Hematopoietic multipotent progenitor cell (in vitro differentiated cells): ENCODE measurements around the gene IL17REL. TPM values are rescaled to one million over a fixed set of nuclear protein-coding genes. Genes with fewer than 3 reads are reported as not detected.

Source experiments
- DNase-seq, 3 donors: peaks; one replicate each; pipeline ENCODE4 v3.0.0-alpha.2; 2011 to 2015; ENCODE audit warnings: low read depth in 2 of 3, low spot score in 2 of 3
- total RNA-seq: library from RNA; depleted of rRNA; stranded (reverse); fragments of >200 nt; gene quantifications from one replicate; pipeline ENCODE4 v1.2.3, GENCODE V29; 2012

Gene IL17REL
- under 0.01 TPM for total RNA-seq

DNA sequence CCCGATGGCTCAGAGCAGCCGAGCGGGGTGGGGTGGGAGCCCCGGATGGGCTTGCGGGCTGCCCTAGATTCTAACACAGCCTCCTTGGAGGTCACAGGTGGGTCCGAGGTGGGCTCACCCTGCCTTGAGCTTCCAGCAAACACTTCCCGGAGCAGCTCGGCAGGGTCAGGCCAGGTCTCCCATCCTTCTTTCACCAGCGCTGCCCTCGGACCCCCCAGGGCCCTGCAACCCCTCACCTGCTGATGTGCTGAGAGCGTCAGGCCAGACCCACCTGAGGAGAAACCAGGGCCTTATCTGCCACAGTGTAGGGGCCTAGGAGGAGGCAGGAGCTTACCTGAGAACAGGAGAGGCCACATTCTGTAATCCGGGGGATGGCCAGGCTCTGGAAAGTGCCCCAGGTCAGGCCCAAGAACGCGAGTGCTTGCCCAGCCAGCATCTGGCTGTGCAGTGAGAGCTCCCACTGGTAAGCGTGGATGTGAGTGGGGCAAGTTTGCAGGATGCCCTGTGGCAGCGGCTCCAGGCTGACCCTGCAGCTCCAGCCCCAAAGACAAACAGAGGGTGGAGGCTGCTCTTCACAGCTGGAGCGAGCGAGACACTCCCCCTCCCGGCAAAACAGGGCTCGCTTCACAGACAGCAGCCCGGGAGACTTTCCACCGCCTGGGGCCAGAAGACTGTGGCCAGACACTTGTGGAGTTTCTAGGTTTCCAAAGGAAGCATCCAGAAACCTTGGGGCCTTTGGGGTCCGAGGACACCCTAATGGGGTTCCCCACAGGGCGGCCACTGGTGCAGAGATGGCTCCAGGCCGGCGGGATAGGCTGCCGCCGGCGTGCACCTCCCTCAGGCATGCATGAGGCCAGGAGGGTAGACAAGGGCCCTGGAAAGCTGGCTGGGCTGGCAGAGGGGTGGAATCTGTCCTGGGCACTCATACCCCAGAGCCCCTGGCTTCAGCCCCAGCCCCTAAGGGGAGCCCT, at the start of gene IL17REL:
Gene IL17REL, minus strand, starts transcription at position 555 of the 971 bp plus-strand sequence. Its CDS starts 119 bp downstream, at position 436.
- DNase-seq, result no peak

DNA sequence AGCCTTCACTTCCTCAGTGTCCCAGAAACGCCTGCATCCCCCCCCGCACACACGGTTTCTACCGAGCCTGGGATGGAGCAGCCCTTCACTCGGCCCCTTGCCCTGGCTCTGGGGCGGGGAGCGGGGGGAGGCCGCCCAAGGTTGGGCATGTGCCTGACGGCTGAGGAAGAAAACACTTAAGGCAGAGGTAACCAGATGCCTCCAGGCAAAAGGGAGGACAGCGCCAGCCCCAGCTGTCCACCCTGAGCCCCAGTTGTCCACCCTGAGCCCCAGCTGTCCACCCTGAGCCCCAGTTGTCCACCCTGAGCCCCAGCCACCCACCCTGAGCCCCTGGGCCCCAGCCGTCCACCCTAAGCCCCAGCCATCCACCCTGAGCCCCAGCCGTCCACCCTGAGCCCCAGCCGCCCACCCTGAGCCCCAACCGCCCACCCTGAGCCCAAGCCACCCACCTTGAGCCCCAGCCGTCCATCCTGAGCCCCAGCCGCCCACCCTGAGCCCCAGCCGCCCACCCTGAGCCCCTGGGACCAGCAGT, 49.3 kb upstream of the IL17REL start:
- DNase-seq, result peak in 2 of 3 donors; percentile 37 to 80

DNA sequence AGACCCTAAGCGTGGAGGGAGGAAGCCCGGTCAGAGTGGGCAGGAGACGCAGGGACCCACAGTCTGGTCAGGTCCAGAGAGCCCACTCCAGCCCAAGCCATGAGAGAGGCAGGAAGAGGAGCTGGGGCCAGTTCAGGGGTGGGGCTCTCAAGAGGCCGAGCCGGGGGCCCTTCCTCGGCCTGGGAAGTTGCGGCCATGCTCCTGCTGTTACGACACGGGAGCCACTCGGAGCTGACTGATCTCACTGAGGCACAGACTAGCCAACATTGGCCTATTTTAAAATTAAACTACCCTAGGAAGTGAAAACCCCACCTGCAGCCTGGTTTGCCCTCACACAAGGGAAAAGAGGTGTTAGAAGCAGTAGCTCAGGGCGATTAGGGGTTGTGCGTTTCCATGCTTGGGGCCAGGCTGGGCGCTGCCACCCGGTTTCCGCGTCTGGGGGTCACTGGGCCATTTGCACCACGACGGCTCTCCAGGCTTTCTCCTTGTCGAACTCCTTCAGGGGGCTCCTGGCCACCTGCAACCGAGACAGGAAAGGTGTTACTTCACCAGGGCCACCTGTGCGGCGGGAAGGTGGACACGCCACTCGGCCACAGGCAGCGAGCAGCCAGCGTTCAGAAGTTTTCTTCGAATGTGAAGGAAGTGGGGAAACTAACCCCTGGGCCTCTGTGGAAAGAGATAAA, 48.7 kb upstream of the IL17REL start:
- DNase-seq, result no peak

DNA sequence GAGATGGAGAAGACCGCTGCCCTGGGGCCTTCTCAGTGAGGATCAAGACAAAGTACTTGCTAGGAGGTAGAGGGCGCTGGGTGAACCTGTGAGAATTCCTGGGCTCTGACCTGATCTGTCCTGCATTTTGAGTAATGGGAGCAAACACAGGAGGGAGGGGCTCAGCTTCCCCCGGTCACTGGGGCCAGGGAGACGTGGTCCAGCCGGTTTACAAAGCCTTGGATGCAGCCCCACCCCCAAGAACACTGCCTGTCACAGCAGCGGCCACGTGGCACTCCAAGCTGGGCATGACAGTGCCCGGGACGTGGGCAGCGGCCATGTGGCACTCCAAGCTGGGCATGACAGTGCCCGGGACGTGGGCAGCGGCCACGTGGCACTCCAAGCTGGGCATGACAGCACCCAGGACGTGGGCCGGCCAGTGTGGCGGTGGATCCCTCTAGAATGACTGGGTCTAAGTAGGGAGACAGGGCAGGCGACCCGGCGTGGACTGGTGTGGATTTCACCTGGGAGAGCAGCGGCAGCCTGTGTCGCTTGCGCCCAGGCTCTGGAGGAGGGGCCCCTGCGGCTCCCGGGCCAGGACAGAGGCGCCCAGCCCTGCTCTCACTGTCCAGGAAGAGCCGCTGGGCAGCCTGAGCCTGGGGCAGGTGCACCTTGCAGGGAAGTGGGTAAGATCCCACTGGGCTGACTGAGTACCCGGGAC, 48.0 kb upstream of the IL17REL start:
- DNase-seq, result no peak

DNA sequence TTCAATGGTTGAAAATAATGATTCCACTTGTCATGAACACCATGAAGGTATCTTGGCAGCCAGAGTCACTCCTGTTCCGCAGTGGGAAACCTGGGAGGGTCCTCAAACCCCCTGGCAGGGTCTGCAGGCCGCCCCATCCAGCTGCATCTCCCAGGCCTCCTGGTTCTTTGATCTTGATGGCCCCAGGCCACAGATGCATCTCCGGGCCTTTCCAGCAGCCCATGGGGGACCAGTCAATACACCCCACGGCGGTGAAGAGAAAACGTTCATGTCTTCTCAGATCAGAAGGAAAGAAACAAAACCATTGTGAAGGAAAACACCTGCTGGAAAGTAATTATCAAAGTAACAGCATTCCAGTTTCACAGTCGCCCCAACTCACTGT, 47.3 kb upstream of the IL17REL start:
- DNase-seq, result no peak

DNA sequence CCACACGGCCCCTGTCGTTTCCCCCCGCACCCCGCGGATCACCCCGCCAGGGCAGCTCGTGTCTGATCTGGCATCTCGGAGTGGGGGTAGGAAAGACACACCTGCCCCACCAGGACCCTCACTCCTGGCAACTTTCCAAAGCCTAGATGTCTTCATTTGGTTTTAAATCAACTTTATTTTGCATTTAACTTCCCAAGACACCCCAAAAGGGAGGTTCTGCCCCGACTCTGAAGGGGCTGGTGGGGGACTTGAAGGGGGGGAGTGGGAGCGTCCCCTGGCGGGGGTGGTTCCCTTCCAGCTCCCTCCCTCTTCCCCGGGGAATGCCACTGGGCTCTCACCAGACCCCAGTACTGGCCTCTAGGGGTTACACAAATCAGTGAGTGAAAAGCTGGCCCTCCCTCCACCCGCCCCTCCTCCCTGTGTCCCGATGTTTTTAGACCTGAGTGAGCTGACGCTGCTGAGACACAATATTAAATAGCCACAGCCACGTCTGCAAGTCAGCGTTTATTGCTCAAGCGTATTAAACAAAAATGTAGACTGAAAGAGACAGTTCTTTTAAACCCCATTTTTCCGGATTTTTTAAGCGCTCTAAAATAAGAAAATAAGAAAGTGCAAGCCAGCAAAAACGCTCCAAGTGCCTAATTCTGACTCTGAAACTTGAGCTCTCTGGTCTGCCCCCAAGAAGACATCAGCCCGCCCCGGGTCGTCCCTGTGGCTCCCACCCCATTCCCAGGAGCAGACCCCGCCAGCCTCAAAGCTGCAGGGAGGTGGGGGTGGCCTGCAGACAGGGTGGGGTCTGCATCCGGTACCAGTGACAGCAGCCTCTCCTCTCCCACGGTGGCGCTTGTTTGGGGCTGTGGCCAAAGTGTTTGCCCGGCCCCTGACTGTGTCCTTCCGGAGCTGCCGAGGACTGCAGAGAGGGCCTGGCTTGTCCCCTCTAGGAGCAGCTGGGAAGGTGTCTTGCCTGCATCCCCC, 46.6 kb upstream of the IL17REL start:
- DNase-seq, result peak in 1 of 3 donors; percentile 22

DNA sequence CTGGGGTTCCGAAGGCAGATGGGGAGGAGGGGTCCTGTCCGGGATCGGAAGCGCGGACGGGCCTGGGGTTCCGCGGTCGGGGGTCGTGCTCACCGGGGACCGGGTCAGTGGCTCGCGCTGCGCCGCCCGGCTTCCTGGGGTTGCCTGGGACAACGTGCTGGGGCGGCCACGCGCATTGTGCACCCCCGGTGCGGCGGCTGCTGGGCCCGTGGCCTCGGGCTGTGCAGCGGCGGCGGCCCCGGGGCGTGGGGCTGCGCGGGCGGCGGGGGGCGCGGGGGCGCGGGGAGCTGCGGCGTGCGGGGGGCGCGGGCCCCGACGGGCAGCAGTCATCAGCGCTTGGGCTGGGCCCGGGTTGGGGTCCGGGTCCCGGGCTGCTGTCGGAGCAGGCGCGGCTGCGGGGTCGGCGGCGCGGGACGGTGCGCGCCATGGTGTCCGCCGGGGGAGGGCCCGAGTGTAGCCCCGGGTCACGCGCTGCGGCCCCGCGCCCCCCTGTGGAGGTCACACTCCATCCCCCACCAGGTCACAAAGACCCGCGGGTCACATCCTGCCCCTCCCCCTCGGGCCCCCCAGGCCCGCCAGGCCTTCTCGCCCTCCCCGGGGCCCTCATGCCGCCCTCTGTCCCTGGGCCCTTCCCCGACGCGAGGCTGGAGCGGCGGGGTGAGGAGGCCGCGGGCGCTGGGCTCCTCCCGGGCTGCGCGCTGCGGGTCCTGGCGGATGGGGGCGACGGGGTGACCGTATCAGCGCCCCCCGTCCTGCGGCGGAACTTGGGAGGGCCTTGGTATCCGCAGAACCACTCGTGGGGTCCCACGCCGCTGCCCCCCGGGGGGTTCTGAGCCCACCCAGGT, 45.7 kb upstream of the IL17REL start, which contains the start of gene TTLL8:
Gene TTLL8, minus strand, starts transcription at position 238 of the 845 bp plus-strand sequence.
- no peak for DNase-seq

DNA sequence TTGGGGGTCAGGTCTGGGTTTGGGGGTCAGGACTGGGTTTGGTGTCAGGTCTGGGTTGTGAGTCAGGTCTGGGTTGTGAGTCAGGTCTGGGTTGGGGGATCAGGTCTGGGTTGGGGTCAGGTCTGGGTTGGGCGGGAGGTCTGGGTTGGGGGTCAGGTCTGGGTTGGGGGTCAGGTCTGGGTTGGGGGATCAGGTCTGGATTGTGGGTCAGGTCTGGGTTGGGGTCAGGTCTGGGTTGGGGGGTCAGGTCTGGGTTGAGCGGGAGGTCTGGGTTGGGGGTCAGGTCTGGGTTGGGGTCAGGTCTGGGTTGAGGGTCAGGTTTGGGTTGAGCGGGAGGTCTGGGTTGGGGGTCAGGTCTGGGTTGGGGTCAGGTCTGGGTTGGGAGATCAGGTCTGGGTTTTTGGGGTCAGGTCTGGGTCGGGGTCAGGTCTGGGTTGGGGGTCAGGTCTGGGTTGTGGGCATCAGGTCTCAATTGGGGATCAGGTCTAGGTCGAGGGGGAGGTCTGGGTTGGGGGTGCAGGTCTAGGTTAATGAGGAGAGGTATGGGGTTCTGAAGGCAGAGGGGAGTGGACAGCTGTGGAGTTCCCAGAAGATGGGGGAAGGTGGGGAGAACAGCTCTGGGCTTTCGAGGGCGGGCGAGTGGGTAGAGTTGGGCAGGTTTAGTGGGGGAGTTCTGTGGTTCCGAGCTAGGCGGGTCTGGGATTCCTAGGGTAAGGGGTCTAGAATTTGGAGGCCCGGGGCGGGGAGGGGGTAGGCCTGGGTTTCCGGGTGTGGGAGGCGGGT, 44.9 kb upstream of the IL17REL start:
- no peak for DNase-seq

DNA sequence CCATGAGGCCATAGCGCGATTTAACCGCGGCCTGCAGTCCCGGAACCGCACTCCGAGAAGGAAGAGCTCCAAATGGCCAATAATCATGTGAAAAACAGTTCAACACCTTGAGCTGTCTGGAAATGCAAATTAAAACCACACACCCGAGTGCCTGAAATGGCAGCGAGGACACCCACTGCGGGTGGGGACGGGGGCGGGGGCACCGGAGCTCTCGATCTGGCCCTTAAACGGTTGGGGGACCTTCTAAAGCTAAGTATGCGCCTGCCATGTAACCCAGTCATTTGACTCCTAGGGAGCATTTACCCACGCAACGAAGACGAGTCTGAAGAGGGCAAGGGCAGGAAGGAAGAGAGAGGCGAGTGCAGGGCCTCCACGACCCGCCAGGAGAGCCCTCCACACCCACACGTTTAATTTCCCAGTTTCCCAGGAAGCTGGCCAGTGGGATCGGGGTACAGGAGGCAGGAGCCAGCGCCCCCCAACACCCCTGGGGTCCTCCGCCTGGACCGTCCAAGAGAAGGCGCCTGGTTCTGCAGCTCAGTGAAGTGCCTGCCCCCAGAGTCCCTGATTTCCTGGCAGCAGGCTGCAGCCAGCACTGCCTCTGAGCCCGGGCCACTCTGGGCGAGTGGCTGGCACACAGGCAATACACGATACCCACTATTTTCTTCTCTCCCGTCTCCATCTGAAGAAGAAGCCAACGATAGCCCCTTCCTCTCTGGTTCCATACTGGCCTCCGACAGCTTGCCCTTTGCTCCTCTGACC, 43.8 kb upstream of the IL17REL start:
- no peak for DNase-seq

DNA sequence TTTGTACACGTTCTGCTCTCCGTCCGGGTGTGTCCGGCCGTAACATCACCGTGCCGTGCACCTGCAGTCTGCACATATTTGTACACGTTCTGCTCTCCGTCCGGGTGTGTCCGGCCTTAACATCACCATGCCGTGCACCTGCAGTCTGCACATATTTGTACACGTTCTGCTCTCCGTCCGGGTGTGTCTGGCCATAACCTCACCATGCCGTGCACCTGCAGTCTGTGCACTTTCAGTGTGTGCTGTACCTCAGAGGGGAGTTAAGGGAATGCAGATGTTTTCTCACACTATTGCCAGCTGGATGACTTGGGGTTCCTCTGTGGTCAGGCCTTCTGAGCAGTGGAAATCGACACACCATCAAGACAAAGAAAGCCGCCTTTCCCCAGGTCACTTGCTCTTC, 41.3 kb upstream of the IL17REL start:
- no peak for DNase-seq

DNA sequence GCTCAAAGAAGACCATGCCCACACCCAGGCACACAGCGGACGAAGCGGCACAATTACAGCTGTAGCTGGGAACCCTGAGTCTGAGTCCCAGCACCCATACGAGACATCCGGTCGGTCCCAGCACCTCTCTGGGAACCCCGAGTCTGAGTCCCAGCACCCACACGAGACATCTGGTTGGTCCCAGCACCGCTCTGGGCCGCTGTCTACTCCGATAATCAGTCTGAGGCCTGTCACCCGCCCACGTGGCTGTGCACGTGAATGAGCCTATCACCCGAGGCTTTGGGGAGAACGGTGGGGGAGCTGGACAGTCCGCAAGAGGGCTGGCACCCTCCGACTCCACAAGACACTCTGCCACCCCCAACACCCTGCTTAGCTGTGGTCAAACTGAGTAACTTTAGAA, 39.4 kb upstream of the IL17REL start:
- DNase-seq, result no peak

DNA sequence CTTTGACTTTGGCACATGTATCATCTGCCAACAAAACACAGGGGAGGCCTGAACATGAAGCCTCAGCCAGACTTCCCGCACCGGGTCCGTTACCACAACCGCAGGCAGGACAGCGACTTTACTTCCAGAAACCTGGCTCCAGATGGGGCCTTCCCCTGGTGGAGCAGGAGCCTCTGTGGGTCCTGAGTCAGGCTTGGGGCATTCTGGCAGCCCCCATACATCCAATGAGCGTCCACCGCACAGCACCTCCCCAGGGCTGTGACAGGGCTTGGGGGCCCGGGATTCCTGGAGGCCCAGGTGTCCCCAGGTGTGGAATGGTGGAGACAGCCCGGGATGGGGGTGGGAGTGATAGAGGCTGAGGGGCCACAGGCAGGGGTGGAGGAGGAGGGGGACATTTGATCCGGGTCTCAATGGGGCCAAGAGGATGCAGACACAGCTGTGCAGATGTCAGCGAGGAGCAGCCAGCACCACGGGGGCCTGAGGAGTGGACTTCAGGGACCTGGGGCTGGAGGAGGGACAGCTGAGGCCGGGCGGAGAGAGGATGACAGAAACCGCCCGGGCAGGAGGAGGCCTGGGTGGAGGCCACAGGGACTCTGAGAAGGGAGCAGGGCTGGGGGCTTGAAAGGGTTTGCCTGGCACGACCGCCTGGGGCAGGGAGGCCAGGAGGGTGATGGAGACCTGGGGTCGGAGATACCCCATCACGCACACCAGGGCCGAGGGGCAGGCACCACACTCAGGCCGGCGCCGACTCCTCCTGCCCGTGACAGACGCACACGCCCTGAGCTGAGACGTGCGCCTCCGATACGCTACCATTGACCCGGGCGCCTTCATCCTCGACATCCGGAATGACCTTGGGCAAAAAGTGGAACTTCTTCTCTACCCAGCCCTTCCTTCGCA, 37.0 kb upstream of the IL17REL start:
- DNase-seq, result no peak

DNA sequence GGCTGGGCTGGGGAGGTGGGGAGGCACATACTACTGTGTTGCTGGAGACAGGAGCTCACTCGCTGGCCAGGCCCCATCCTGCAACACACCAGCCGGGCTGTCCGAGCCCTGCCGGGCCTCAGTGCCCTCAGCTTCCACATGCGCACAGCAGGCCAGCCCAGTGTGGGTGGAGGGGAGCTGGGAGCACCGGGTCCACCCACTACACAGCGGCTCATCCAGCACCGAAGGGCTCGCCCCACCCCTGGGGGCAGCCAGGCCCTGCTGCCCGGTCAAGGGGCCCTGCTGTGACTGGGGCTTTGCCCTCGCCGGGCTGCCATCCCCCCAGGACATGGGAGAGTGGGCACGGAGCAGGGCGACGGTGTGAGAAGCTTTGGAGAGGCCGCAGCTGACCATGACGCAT, 36.3 kb upstream of the IL17REL start:
- no peak for DNase-seq

DNA sequence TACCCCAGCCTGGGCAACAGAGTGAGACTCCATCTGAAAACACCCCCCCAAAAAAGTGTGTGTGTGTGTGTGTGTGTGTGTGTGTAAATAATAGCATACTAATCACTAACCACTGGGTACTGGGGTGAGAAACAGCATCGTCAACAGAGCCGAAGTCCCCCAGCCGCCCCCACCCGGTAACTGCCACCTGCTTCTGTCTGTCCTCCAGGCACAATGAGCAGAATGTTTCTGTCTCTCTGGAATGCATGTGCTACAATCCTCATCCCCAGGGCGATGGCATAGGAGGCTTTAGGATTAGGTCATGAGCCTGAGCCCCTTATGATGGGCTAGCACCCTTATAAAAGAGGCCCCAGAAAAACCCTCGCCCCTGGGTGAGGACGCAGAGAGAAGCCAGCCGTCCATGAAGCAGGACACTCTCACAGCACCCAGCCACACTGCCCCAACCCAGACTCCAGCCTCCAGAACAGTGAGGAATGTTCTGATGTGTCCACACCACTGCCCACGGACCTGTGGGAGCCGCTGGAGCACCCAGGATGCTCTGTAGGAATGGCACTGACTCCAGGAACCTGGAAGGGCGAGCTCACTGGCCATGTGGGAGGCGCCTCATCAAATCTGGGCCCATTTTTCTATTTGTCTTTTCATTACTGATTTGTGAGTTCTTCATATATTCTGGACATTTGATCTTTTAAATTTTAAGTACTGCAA, 35.6 kb upstream of the IL17REL start:
- no peak for DNase-seq

DNA sequence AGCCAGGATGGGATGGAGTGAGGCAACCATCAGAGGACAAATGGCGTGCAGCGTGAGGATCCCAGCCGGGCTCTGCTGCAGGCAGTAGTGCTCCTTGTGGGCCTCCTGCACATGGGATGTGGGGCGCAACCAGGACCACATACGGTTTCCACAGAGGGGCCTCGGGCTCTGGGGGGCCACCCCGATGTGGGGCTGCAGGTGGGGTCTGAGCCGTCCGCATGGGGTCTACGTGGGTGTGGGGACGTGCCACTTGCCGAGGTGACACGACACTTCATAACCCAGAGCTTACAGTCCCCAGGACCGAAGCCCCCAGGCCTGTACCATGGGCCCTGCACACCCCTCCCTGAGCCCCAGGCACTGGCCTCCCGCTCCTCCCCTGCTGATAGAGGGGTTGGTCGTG, 34.8 kb upstream of the IL17REL start:
- no peak for DNase-seq
